ENCODE results near the gene NEDD8.

Gene NEDD8

DNA sequence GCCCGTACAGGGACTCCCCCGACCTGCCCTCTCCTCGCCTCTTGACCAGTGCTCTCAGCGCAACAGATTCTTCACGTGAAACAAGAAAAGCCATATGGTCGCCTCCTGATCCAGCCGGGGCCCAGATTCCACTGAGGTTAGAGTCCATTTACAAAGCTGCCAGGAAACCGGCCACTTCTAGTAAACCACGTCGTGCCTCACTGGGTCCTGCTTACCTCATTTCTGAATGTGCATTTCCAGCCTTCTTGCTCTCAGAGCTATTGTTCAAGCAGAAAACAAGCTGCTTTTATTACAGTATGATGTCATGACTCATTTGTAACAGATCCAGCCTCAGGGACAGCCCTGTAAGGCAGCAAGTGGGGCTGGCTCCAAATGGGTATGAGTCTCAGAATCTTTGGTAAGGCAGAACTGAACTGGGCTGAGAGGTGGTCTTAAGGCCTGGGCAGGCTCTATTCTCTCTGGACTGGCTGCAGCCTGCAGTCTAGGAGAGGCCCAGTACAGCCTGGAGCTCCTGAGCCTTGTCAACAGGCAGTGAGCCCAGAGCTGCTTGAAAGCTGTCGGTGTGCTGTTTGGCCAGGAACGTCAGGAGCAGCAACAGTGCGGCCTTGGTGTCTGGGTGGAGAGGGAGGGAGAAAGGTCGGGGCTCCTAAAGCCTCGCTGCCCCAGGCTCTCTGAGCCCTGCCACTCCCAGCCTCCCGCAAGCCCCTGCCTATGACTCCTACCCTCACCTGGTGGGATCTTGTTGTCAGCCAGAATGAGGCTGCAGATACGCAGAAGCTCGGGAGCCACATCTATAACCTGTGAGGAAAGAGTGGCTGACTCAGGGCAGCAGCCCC, 52.0 kb downstream of the NEDD8 start:
- DNase-seq (ENCODE audit: low spot score) = no peak

GRCh38 chr14:24179294-24179960, 52.7 kb downstream of the NEDD8 start:
- no peak for DNase-seq (ENCODE audit: low spot score)

GRCh38 chr14:24178399-24179178, 53.6 kb downstream of the NEDD8 start:
- no peak for DNase-seq (ENCODE audit: low spot score)

DNA sequence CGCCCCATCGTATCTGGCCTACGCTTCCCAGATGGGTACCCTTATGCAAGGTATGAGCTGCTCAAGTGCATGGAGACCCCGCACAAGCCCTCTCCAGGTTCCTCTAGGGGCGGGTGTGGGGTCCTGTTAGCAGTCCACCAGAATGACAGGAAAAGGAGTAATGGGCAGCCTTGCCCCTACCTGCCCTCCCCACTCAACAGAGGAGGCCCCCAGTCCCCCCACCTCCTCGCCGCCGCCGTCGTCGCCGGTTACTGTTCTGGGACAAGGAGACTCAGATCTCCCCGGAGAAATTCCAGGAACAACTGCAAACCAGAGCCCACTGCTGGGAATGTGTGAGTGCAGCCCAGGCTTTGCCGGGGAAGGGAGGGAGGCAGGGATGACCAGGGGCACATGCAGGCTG, 54.3 kb downstream of the NEDD8 start:
- no peak for DNase-seq (ENCODE audit: low spot score)

GRCh38 chr14:24177041-24177825, 54.9 kb downstream of the NEDD8 start:
- no peak for DNase-seq (ENCODE audit: low spot score)

DNA sequence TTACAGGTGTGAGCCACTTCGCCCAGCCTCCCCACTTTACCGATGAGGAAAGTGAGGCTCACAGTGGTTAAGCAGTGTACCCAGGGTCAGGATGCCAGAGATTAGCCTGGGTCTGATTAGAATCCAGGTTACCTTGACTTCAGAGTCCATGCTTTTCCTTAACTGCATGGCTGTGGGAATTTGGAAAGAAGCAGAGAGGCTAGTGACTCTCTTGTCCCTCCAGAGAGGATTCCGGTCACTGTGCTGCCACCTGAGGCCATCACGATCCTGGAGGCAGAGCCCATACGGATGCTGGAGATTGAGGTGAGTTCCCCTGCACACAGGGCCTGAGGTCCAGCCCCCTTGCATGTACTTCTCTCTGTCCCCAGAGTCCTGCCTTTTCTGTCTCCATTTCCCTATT, 55.6 kb downstream of the NEDD8 start:
- DNase-seq (ENCODE audit: low spot score) = no peak

DNA sequence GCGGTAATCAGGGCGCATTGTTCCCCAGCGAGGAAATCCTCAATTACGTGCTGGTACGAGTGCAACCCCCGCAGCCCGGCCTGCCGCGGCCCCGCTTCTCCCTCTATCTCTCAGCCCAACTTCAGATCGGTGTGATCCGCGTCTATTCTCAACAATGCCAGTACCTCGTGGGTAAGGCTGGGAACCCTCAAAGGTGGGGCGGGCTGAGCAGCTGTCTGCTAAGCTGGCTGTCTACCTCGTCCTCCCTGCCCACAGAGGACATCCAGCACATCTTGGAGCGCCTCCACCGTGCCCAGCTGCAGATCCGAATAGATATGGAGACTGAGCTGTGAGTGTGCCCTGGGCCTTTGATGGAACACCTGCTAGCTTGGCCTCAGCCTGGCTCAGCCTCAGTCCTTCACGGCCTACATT, 59.3 kb downstream of the NEDD8 start:
- no peak for DNase-seq (ENCODE audit: low spot score)

DNA sequence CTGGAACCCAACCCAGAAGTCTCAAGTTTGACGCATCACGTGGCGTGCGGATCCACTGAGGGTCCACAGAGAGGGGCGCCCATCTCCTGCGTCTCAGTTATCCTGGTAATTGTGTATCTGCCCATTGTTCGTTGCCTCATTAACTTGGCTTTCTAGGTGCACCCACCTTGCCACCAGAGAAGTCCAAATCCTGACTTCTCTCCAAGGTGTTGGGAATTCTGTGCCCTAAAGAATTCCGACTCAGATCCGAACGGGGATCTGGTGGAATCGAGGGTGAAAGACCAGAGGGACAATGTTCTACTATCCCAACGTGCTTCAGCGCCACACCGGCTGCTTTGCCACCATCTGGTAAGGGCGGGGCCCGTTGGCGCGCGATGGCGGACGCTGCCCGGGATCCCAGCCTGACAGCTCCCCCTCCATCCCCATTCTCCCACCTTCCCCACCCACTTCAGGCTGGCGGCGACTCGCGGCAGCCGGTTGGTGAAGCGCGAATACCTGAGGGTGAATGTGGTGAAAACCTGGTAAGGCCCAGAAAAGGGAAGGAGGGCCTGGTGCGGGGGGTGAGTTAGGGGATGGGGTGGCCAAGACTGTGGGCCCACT, 59.8 kb downstream of the NEDD8 start:
- DNase-seq (ENCODE audit: low spot score) = no peak

DNA sequence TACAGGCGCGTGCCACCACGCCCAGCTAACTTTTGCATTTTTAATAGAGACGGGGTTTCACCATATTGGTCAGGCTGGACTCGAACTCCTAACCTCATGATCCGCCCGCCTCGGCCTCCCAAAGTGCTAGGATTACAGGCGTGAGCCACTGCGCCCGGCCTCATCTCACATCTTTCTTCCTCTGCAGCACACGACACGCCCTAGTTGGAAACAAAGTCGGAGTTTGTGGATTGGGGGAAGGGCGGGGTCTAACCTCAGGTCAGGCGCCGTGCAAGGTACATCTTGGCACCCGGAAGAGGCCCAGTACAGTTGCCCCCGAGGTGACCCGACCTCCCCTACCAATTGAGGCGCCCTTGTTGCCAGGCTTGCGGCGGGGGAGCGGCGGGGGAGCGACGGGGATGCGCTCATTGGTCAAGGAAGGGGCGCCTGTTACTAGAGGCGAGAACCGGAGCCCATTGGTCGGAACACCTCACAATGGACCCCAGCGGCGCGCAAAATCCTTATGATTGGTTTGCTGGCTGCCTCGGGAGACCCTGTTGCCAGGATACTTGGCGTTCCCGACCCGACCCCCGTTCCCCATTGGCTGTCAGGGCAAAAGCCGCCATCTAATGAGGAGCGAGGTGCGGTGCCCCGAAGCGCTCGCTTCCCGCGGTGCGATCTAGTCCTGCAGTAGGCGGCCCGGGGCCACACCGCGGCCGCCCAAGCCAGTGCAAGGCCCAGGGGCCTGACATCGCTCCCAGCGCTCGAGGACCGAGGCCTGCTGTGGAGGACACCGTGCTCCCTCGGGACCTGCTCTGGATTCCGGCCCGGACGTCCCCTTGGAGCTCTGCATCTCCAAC, 60.5 kb downstream of the NEDD8 start, which contains the start of gene REC8:
REC8 (plus strand) TSS at position 659 of the 839 bp plus-strand sequence. CDS start 473 bp downstream, outside the sequence.
- peak; percentile 57 for DNase-seq (ENCODE audit: low spot score)

GRCh38 chr14:24167469-24168114, 64.6 kb downstream of the NEDD8 start:
- no peak for DNase-seq (ENCODE audit: low spot score)
